ENCODE results near the gene DYNC2I2.

Gene DYNC2I2

GRCh38 chr9:128635266-128636023 lies 21.2 kb downstream of the DYNC2I2 start:
- no peak for DNase-seq

- no peak for DNase-seq
Observed at GRCh38 chr9:128634651-128635262, 21.9 kb downstream of the DYNC2I2 start.

DNA sequence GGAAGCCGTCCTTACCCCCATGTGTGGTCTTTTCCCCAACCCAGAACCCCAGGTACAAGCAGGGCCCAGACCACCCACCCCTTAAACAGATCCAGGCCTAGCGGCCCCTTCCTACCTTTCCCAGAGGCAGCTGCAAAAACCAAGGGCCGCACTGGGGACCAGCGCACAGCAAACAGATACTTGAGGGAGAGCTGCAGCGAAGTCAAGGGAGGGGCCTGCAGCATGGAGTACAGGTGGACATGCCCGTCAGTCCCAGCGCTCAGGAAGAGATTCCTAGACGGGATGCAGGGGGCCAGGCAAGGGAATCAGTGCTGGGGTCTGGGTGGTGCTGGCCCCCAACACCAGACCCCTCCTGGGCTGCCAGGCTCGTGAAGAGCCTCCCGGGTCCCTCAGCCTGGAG lies 22.5 kb downstream of the DYNC2I2 start:
- no peak for DNase-seq

GRCh38 chr9:128633601-128634000 lies 23.0 kb downstream of the DYNC2I2 start:
- no peak for DNase-seq

DNA sequence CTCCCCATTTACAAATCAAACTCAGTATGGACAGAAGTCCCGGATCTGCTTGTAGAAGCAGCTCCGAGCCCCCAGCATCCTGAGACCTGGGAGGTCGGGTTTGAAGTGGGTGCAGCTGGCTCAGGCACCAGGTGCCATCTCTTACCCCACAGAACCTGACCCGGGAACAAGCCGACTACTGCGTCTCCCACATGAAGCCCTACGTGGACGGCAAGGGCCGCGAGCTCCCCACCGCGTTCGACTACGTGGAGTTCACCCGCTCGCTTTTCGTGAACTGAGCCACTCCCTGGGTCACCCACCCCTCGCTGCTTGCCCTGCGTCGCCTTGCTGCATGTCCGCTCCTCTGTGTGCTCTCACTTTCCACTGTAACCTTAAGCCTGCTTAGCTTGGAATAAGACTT lies 23.6 kb downstream of the DYNC2I2 start:
- no peak for DNase-seq

DNA sequence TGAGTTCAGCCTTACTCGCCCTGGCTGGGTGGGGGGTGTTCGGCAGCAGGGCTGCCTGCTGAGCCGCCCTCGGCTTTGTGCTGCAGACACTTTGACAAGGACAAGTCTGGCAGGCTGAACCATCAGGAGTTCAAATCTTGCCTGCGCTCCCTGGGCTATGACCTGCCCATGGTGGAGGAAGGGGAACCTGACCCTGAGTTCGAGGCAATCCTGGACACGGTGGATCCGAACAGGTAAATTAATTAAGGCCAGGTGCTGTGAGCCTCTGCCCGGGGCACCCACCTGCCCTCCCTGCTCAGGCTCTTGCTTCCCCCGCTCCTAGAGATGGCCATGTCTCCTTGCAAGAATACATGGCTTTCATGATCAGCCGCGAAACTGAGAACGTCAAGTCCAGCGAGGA lies 24.2 kb downstream of the DYNC2I2 start:
- no peak for DNase-seq

DNA sequence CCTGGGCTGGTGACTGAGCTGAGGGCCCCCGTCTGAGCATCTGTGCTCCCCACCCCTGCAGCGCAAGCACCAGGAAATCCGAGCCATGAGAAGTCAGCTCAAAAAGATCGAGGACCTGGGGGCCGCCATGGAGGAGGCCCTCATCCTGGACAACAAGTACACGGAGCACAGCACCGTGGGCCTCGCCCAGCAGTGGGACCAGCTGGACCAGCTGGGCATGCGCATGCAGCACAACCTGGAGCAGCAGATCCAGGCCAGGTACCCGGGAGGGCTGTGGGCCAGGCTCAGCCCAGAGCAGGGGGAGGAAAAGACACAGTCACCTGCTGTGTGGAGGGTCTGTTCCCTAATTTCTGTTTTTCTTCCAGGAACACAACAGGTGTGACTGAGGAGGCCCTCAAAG lies 24.6 kb downstream of the DYNC2I2 start:
- no peak for DNase-seq

GRCh38 chr9:128631636-128632035 lies 25.0 kb downstream of the DYNC2I2 start:
- DNase-seq, result no peak

DNA sequence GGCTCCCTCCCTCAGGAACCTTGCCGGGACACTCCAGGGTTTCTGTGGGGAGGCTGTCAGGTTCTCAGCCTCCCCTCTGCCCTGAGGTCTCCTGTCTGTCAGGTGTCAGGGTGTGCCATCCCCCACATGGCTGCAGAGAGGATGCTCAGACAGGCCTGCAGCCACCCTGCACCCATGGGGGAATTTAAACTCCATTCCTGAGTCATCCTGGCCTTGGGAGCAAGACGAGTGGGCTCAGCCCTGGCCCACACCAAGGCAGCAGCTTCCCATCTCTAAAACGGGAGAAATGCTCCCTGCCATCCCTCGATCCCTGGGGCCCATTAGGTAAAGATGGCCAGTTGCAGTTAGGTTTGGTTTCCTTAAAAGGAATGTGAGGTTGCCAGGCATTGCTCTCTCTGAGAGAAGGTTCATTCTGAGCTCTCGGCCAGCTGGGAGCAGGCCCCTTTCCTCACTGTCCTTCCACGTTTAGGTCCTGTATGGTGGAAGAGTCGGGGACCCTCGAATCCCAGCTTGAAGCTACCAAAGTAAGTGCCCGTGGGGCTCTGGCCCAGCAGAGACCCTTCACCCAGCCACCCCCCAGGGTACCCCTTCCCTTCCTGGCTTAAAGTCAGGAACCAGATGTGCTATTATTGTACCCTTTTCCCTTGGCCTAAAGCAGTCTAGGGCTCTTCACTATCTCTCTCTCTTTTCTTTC lies 26.6 kb downstream of the DYNC2I2 start:
- DNase-seq, result no peak

DNA sequence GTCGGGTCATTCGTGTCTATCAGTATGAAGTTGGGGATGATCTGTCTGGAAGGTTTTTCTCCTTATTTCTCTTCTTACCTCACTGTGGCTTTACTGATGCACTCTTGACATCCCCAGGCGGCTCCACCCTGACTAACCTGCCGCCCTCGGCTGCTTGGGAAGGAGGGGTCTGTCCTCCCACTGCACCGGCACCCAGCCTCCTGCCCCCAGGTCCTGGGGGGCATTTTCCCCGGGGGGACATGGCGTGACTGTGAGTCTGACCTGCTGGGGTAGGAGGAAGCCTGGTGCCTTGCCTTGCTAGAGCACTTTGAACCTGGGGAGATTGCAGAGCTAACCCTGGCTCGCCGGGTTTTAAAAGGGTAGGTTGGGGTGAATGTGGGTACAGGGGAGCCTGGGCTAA lies 27.5 kb downstream of the DYNC2I2 start:
- DNase-seq, result no peak

- DNase-seq, result no peak
Observed at GRCh38 chr9:128628471-128629048, 28.1 kb downstream of the DYNC2I2 start.

- no peak for DNase-seq
Observed at GRCh38 chr9:128627906-128628305, 28.7 kb downstream of the DYNC2I2 start.

DNA sequence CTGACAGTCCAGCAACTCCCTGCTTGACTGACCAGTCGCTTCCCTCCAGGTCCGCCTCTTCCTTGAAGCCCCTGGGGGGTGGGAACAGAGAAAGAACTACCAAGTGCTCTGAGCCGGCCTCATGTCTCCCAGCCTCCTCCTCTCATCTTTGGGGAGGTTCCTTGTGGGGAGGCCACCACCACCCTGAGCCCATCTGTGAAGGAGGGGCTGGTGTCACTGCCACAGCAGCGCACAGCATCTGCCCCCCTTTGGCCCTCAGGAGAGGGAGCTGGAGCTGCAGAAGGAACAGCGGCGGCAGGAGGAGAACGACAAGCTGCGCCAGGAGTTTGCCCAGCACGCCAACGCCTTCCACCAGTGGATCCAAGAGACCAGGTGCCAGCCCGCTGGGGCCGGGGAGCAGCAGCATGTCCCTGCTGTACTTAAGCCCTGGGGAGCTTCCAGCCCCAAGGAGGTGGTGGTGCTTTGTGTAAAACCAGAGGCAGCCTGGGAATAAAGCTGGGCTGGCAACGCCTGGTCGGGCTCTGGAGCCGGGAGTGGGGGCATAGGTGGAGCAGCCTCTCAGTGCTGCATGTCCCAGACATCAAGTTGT lies 29.4 kb downstream of the DYNC2I2 start:
- no peak for DNase-seq

GRCh38 chr9:128626181-128626580 lies 30.5 kb downstream of the DYNC2I2 start:
- DNase-seq, result no peak

GRCh38 chr9:128625391-128626146 lies 31.1 kb downstream of the DYNC2I2 start:
- no peak for DNase-seq

- no peak for DNase-seq
Observed at GRCh38 chr9:128624566-128624965, 32.1 kb downstream of the DYNC2I2 start.

DNA sequence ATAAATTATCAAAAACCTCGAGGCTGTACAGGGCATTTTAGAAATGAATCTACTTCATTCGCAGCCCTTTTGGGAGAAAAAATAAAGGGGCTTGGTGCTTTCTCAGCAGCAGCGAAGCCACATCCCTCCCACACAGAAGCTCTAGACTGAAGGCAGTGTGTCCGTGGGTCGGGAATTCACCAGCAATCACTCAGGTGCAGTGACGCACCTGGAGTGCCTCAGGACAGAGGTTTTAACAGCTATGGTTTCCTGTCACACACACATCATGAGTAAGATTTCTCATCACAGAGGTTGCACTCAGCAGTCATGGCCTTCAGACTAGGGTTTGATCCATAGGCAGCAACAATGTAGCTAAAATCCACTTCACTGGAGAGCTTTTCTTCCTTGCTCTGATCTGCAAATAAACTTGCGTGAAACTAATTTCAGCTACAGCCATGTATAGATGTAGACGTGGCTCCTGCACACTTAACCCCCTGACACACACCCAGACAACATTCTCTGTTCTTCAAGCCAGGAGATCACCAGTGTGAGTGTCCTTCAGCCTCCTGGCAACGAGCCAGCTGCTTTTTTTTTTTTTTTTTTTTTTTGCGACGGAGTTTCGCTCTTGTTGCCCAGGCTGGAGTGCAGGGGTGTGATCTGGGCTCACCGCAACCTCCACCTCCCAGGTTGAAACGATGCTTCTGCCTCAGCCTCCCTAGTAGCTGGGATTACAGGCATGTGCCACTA lies 34.8 kb downstream of the DYNC2I2 start:
- no peak for DNase-seq

DNA sequence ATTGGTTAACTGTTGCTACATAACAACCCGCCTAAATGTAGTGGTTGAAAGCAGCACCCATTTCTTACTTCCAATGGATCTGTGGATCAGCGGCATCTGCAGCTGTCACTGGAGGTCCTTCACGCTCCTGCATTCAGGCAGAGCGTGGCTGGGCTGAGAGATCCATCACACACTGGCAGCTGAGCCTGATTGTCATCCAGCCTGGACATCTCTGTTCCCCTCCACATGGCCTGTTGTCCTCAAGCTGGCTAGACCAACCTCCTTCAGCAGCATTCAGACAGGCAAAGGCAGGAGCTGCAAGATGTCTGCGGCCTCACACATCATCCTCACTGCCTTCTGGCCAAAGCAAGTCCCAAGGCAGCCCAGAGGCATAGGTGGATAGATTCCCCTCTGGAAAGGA lies 36.9 kb downstream of the DYNC2I2 start:
- no peak for DNase-seq

- no peak for DNase-seq
Observed at GRCh38 chr9:128619127-128619526, 37.5 kb downstream of the DYNC2I2 start.

DNA sequence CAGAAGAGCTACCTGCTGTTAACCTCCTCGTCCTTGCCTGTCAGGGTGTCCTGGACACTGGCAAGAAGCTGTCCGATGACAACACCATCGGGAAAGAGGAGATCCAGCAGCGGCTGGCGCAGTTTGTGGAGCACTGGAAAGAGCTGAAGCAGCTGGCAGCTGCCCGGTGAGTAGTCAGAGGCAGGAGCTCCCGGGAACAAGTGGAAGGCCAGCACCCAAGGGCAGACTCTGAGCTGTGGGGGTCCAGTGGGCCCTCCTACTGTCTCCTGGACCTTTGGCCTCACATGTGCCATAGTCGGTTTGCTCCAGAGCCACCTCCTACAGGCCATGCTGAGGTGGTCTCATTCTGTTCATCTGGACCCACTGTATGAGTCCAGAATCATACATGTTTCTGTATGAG lies 38.7 kb downstream of the DYNC2I2 start:
- DNase-seq, result no peak

GRCh38 chr9:128615571-128615970 lies 41.1 kb downstream of the DYNC2I2 start:
- no peak for DNase-seq

- no peak for DNase-seq
Observed at GRCh38 chr9:128614728-128615127, 41.9 kb downstream of the DYNC2I2 start.

Measured in activated CD8-positive, alpha-beta memory T cell treated with anti-CD3 and anti-CD28 coated beads, Interleukin-2, amount 50 U/mL, for 4 hours (primary cell).